ENCODE measurements around the gene ZNF174.
A peak's percentile ranks its signal among the peaks of the same experiment; 100 is the strongest.

Gene ZNF174

DNA sequence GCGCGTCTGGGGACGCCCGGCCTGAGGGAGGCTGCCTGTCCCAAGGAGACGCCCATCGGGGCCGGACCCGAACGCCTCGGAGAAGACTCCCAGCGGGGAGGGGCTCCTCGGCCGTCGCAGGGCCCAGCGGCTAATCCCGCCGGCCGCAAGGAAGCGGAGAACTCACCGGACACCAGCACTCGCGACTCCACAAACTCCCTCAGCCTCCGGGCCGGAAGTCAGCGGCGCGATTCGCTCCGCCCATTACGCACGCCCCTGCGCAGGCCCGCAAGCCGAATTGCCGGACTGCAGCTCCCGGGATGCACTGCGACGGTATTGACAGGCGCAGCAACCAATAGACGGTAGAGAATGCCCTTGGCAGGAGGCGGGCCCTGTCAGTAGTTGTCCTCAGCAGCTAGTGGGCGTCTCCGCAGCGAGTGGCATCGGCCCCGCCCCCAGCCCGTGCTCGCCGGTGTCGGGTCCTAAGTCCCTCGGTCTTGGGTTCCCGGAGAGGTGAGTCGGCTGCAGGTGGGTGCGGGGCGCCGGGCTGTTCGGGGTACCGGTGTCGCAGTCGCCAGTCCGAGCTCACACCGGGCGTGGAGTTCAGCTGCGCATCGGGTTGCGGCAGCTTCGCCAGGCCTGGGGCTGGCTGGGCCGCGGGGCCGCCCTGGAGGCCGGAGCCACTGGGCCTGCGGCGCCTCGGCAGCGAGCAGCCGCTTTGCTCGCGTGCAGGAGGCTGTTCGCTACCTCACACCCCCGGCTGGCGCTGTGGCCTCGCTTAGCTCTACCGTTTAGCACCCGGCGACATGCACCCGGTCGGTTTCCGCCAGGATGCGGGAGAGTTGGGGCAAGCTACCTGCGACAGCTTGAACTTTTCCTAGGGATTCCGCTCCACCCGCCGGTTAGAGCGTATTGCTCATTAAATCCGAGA lies at the start of gene ZNF174, which contains the start of gene ZSCAN32:
Gene ZNF174, plus strand, starts transcription at position 437 of the 910 bp plus-strand sequence. CDS start 790 bp downstream, outside the sequence.
Gene ZSCAN32, minus strand, starts transcription at position 226 of the 910 bp plus-strand sequence. CDS start 3,447 bp downstream, outside the sequence.
- peak; percentile 97 for DNase-seq (ENCODE audit: low read depth, low spot score)

DNA sequence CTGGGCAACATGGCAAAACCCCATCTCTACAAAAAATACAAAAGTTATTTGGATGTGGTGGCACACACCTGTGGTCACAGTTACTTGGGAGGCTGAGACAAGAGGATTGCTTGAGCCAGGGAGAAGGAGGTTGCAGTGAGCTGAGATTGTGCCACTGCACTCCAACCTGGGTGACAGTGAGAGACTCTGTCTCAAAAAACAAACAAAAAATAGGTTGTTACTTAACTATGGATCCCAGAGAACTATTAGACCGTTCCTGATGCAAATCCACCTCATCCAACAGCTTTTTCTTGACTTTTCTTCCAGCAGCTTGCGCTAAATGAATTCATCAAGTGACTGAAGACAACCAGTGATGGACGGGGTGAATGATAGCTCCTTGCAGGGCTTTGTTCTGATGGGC lies 45.4 kb upstream of the ZNF174 start, which contains the start of gene OR2C1:
Gene OR2C1, plus strand, starts transcription at position 301 of the 400 bp plus-strand sequence. Its CDS starts 52 bp downstream, at position 353.
- DNase-seq (ENCODE audit: low read depth, low spot score), result no peak

DNA sequence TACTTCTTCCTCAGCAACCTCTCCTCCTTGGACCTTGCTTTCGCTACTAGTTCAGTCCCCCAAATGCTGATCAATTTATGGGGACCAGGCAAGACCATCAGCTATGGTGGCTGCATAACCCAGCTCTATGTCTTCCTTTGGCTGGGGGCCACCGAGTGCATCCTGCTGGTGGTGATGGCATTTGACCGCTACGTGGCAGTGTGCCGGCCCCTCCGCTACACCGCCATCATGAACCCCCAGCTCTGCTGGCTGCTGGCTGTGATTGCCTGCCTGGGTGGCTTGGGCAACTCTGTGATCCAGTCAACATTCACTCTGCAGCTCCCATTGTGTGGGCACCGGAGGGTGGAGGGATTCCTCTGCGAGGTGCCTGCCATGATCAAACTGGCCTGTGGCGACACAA lies 44.9 kb upstream of the ZNF174 start:
- DNase-seq (ENCODE audit: low read depth, low spot score), result no peak

DNA sequence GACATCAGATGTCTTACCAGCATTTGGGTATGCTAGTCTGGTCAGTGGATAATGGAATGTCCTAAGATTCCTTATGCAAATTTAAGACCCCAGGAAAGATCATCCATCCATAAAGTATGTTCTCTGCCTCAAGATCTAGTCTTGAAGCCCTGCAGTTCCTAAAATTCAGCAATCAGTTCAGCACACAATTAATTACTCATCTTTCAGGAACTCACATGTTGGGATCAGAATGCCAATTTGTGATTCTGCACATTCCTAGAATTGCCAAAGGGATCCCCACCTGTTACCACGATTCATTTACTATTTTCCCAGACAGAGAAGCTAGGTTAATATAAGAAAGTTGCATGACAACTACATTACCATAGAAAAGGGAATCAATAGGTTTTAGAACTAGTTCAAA lies 42.1 kb upstream of the ZNF174 start:
- no peak for DNase-seq (ENCODE audit: low read depth, low spot score)

DNA sequence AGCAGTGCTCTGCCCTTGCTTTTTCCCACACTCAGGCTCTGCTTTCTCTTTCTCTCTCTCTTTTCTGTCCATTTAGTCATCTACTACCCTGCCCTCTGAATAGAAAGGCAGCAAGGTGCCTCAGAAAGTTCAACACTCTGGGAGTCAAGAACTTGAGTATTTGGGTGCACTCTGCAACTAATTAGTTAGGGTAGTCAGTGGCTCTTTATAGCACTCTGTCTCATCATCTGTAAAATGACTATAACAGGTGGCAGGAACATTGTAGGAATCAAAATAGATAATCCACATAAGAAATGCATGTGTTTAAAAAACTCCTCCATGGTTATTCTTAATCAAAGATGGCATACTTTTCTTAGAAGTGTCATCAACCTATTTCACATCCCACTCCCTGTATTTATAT lies 38.1 kb upstream of the ZNF174 start:
- no peak for DNase-seq (ENCODE audit: low read depth, low spot score)

DNA sequence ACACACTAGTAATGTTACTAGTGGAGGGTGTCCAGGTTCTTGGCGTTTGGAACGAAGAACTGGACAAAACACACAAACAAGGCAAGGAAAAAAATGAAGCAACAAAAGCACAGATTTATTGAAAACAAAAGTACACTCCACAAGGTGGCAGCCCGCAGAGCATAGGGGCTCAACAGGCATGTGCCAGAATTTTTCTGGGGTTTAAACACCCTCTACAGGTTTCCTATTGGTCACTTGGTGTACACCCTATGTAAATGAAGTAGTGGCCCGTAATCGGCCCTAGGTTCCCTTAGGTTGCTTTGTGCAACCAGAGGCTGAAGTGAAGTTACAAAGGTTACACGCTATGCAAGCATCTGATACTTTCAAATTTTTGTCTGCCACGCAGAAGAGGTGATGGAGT lies 37.2 kb upstream of the ZNF174 start:
- no peak for DNase-seq (ENCODE audit: low read depth, low spot score)

DNA sequence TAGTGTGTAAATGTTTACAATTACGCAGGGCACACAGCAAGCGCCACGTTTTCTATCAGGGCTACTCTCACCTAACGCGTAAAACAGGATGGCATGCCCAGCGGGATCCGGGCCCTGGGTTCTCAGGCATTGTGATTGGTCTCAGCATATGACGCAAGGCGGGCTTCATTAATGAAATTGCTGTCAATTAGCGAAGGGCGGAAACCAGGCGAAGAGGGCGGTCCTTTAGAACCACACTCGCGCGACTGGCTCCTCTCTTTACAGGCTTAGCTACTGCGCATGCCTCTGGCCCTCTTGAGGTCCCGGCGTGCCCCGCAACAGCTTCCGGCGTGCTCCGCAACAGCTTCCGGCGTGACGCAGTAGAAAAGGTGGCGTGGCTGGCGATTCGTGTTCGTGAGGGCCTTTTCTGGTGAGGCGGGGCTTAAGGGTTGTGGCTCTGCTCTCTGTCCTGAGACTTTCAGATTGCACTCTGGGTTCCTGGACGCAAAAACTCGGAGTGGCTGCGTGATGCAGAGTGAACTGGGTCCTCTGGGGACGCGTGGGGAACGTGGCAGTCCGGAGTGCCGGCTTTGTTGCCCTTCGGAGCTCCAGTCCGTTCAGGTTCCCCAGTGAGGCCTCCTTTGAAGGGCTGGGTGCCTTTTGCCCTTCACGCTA lies 36.1 kb upstream of the ZNF174 start:
- peak; percentile 83 for DNase-seq (ENCODE audit: low read depth, low spot score)

DNA sequence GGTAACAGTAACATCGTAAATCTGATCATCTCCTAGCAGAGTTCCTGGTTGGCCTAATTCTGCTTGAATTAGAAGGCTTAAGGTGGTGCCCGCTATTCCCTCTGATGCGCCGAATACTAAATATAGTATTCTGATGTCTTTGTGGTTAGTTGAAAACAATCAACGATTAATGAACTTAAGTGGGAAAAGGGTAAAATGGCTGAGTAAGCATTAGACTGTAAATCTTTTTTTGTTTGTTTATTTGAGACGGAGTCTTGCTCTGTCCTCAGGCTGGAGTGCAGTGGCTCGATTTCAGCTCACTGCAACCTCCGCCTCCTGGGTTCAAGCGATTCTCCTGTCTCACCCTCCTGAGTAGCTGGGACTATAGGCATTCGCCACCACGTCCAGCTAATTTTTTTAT lies 31.9 kb upstream of the ZNF174 start:
- no peak for DNase-seq (ENCODE audit: low read depth, low spot score)

DNA sequence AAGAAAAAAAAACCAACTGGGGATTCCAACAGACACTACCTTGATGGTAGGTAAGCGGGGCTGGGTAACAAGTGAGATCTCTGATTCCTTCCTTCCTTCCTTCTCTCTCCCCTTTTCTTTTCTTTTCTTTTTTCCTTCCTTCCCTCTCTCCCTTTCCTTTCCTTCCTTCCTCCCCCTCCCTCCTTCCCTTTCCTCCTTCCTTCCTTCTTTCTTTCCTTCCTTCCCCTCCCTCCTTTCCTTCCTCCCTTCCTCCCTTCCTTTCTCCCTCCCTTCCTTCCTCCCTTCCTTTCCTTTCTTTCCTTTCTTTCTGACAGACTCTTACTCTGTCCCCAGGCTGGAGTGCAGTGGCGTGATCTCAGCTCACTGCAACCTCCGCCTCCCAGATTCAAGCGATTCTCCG lies 25.3 kb upstream of the ZNF174 start:
- no peak for DNase-seq (ENCODE audit: low read depth, low spot score)

DNA sequence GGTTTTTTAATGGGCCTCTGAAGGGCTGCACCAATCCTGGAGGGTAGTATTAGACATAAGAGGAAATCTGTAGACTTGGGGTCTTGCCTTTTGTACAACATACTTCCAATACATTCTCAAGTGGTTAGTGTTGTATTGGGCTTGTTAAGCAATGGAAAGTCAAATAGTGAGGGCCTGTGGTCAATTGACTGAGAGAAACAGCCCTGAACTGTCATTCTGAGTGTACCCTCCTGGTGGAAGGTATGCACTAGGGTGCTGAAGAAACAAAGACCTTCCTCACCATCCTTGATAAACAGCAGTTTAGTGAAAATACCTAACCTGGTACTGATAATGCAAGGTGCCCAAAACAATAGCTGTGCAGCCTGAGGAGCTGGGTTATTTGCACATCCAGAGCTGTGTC lies 23.1 kb upstream of the ZNF174 start:
- DNase-seq (ENCODE audit: low read depth, low spot score), result no peak

DNA sequence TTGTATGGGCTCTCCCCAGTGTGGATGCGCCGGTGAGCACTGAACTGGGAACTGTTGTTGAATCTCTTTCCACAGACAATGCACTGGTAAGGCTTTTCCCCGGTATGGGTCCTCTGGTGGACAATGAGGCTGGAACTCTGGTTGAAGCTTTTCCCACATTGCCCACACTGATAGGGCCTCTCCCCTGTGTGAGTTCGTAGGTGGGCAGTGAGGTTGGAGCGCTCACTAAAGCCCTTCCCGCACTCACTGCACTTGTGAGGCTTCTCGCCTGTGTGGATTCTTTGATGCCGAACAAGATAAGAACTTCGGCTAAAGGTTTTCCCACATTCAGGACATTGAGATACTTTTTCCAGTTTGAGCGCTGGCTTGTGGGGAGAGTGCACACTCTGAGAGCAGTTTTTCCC lies 18.0 kb upstream of the ZNF174 start:
- DNase-seq (ENCODE audit: low read depth, low spot score), result no peak

DNA sequence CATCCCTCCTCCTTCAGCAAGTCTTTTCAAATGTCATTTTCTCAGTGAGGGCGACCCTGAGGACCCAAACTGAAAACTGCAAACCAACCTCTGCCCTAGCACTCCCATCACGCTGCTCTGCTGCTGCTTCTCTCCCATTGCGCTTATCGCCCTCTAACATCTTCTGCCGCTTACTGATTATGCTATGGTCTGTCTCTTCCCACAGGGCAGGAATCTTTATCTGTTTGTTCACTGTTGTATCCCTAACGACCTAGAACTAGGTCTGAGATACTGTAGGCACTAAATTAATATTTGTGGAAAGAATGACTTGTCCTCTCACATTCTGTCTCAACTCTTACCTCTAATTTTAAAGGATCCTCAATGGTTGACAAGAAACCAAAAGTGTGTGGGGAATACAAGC lies 12.7 kb upstream of the ZNF174 start:
- DNase-seq (ENCODE audit: low read depth, low spot score), result no peak

DNA sequence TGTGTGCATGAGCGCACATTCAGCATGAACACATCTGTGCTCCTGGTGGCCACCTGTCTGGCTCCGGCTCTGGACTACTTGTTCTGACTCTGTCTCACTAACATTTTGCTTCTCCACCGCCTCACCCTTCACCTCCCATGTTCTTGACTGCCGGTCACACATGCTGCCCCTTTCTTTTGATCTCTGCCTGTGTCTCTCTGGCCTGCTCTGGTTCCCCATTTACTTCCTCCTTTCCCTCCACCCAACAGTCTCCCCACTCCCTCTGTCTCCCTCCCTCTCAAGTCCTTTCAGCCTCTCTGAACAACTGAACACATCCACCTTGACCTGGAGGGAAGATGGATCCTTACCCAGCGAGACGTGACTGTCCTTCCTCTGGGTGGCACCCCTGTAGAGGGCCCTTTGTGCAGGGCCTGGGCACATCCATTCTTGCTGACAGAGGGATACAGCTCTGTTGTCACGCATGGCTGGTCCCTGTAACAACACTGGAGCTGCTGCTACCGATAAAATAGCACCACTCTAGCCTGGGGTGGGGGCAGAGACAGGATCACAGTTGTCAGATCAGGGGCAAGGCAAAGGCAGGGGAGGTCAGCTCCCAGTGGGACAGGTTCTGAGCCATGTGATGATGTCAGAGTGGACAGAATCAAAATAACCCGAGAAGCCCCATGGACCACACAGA lies 11.2 kb upstream of the ZNF174 start:
- no peak for DNase-seq (ENCODE audit: low read depth, low spot score)

DNA sequence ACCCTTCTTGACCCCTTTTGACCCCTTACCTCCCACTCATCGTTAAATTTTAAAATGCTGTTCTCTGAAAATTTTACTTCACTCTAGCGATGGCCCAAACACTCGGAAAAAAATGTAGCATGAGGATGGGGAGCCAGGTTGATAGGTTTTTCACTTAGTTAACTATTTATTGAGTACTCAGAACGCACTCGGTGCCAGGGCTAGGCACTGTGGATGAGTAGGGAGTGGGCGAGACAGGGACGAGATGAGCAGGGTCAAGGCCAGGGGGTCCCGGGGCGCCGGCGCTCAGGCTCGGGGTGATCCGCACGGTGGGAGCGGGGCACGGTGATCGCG lies 603 bp upstream of the ZNF174 start:
- DNase-seq (ENCODE audit: low read depth, low spot score), result no peak

DNA sequence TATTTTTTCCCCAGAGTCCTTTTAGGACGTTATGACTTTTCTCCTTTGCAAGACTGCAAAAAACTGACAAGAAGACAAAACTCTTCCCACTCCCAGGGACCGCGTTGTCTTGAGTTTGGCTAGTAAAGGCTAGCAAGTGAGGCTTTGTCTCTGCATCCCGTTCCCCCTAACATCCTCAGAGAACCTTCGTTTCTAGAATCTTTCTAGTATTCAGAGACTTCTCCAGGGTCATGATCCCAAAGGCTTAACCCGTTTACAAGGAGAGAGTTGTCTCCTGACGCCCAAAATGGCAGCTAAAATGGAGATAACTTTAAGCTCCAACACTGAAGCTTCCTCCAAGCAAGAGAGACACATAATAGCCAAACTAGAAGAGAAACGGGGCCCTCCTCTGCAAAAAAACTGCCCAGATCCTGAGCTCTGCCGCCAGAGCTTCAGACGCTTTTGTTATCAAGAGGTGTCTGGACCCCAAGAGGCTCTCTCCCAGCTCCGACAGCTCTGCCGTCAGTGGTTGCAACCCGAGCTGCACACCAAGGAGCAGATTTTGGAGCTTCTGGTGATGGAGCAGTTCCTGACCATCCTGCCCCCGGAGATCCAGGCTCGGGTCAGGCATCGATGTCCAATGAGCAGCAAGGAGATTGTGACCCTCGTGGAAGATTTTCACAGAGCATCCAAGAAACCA lies 843 bp downstream of the ZNF174 start:
- no peak for DNase-seq (ENCODE audit: low read depth, low spot score)

DNA sequence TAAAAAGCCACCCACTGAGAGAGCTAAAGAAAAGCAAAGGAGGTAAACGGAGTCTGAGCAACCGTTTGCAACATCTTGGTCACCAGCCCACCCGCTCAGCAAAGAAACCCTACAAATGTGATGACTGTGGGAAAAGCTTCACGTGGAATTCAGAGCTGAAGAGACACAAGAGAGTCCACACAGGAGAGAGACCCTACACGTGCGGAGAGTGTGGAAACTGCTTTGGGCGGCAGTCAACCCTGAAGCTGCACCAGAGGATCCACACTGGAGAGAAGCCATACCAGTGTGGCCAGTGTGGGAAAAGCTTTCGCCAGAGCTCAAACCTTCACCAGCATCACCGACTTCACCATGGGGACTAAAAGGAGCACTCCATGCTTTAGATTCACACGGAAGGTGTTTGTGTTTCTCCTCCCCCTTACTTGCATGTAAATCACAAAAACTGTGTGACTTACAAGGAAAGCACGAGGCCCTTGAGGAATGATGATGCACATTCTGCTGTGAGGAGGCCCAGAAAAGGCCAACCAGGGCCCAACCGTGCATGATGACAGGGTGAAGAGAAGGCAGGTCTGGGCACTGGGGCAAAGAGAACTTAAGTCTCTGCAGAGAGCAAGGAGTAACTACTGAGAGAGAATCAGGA lies 7.7 kb downstream of the ZNF174 start:
- DNase-seq (ENCODE audit: low read depth, low spot score), result no peak

DNA sequence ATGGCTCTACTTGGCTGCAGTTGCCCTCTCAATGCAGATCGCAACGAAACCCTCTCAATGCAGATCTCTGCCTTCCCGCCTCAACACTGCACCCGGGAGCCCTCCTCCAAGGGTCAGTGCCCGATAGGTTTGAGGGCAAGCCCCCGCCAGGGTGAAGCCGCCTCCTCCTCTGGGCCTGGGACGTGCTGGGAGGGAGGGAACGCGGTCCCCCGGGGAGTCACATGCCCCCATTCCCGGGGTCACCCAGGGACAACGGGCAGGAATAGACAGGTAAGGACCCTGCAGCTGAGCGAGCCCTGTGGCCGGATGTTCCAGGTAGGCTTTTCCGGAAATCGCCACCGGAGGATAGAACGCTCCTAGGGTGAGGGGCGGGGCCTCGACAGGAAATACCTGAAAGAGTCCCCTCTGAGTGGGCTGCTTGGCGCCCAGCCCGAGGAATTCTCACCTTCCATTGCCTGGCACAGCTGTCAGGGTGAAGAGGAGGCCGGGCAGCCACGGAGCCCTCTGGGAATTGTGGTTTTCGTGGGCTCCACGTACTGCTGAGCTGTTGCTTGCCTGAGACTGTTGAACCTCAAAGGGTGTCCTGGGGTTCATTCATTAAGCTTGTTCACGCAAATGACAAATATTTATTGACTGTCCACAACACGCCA lies 12.8 kb downstream of the ZNF174 start:
- no peak for DNase-seq (ENCODE audit: low read depth, low spot score)

DNA sequence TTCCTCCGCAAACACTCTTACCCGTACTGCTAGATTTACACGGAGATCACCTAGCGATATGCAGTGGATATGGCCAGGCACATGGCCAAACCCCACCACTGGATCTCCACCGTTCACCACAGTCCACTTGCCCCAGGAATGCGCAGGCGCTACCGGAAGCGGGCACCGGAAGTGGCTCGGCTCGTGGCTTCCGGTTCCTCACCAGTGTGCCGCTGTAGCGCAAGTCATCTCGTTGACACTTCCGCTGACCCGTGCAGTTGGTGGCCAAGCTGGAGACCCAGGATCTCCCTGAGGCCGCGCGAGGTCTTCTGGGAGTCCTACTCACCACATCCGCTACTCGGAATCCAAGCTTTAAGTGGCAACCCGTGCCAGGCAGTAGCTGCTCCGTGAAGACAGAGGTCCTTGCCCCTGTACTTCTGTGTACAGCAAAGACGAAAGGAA lies 30.8 kb downstream of the ZNF174 start:
- no peak for DNase-seq (ENCODE audit: low read depth, low spot score)

DNA sequence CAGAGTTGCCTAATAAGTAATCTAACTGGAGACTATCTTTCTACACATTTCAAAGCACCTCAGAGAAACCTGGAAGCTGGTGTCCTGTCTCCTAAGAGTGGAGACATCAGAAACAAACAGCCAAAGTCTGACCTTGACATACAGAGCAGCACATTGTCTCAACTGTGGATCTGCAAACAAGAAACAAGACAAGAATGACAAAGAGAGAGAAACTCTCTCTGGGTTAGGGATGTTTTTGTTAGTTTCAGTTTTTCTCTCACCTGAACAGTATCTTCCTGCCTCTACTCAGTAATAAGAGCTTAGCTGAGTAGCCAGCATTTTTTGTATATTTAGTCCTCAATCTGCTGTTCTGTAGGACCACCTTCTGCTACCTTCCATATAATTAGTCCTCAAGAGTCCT lies 33.4 kb downstream of the ZNF174 start:
- no peak for DNase-seq (ENCODE audit: low read depth, low spot score)

DNA sequence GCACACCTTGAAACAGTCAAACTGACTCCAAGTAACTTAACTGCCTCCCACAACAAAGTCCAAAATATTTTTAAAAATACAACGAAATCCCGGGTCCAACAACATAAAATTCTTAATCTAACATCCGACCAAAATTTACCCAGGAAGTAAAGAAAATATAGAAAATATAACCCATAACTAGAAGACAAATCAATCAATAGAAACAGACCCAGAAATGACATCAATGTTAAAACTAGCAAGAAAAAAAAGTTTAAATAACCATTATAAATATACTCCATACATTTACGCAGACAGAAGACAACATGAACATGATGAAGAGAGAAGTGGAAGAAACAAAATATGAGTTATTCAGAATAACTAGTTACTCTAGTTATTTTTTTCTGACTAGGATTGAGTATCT lies 38.6 kb downstream of the ZNF174 start:
- DNase-seq (ENCODE audit: low read depth, low spot score), result no peak

All from smooth muscle cell of the brain vasculature (primary cell).